ENCODE results near the gene NPM1. TPM values are rescaled to one million over a fixed set of nuclear protein-coding genes. Genes with fewer than 3 reads are reported as not detected.

NPM1 gene
- total RNA-seq, 1 donor, result 1,271 TPM

- no peak for TF ChIP-seq CTCF (IDR thresholded peaks at IDR 0.05; ENCODE audit: extremely low read depth, low read depth, low read length)
- no peak overlapping the region for H3K4me3 ChIP-seq (ENCODE audit: insufficient read depth, low read length)
- no peaks in the 10 kb centered on the region for H3K4me1 ChIP-seq (ENCODE audit: insufficient read depth, low read length)
- H3K4me2 ChIP-seq (ENCODE audit: insufficient read depth, low read length), result no peak overlapping the region
- DNase-seq (ENCODE audit: insufficient read length, low spot score, missing footprints), result no peak
- H3K9me3 ChIP-seq (ENCODE audit: low read depth, low read length), result no peaks in the 10 kb centered on the region
- H3K27ac ChIP-seq (ENCODE audit: low read depth, low read length), result no peak overlapping the region
- no peak overlapping the region for H2AFZ ChIP-seq (ENCODE audit: low read length)
- H3K79me2 ChIP-seq (ENCODE audit: insufficient read depth, low read length), result no peaks in the 10 kb centered on the region
- no peaks in the 10 kb centered on the region for H4K20me1 ChIP-seq (ENCODE audit: insufficient read depth, low read length)
- H3K27me3 ChIP-seq (ENCODE audit: insufficient read depth, low read length), result no peaks in the 10 kb centered on the region
- no peaks in the 10 kb centered on the region for H3K36me3 ChIP-seq (ENCODE audit: insufficient read depth, low read length)
Observed at GRCh38 chr5:171438738-171439137, 51.1 kb downstream of the NPM1 start.

- Histone ChIP-seq H3K4me2 (ENCODE audit: insufficient read depth, low read length) (no peak overlapping the region), H3K4me1 (ENCODE audit: insufficient read depth, low read length) (peaks cover 9% of the 10 kb centered on the region), H3K9me3 (ENCODE audit: low read depth, low read length) (no peaks in the 10 kb centered on the region), H3K79me2 (ENCODE audit: insufficient read depth, low read length) (no peaks in the 10 kb centered on the region), H3K27me3 (ENCODE audit: insufficient read depth, low read length) (no peaks in the 10 kb centered on the region), H4K20me1 (ENCODE audit: insufficient read depth, low read length) (no peaks in the 10 kb centered on the region), H3K27ac (ENCODE audit: low read depth, low read length) (no peak overlapping the region), H3K36me3 (ENCODE audit: insufficient read depth, low read length) (no peaks in the 10 kb centered on the region), H3K4me3 (ENCODE audit: insufficient read depth, low read length) (no peak overlapping the region), H2AFZ (ENCODE audit: low read length) (no peak overlapping the region)
- no peak for TF ChIP-seq CTCF (IDR thresholded peaks at IDR 0.05; ENCODE audit: extremely low read depth, low read depth, low read length)
- no peak for DNase-seq (ENCODE audit: insufficient read length, low spot score, missing footprints)
Observed at GRCh38 chr5:171441246-171441791, 53.7 kb downstream of the NPM1 start.

DNA sequence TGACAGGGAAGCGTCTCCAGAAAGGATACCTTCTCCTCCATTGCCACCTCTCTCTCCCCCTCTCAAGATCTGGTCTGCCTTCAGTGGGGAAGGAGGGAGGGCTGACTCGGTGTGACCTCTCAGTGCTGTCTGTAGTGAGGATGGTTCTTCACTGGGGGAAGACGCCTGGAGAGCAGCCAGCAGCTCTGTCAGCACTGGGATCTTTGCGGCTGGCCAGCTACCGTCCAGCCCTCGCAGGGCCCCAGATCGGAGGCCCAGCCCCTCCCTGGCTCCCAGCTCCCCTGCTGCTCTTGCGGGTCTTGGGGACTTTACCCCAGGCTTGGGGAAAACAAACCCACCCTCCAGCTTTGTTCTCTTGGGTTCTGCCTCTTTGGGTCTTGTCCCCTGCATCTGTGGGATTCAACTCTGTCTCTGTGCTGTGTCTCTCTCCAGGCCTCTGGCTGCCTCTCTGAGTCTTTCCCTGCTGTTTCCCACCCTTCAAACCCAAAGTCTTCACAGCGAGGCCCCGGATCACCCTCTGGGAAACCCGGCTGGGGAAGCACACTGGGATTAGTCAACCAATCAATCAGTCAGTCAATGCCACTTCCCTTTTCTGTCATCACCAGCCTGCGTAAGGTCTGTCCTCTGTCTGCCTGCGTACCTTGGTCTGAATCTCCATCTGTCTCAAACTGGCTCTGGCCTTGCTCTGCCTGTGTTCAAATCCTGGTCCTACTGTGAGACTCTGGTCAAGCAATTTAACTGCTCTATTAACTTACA lies 54.8 kb downstream of the NPM1 start:
- no peak for DNase-seq (ENCODE audit: insufficient read length, low spot score, missing footprints)
- no peak overlapping the region for H3K4me2 ChIP-seq (ENCODE audit: insufficient read depth, low read length)
- H2AFZ ChIP-seq (ENCODE audit: low read length), result no peak overlapping the region
- peaks cover 17% of the 10 kb centered on the region for H3K4me1 ChIP-seq (ENCODE audit: insufficient read depth, low read length)
- no peaks in the 10 kb centered on the region for H3K9me3 ChIP-seq (ENCODE audit: low read depth, low read length)
- H3K27me3 ChIP-seq (ENCODE audit: insufficient read depth, low read length), result no peaks in the 10 kb centered on the region
- no peak overlapping the region for H3K27ac ChIP-seq (ENCODE audit: low read depth, low read length)
- no peak overlapping the region for H3K4me3 ChIP-seq (ENCODE audit: insufficient read depth, low read length)
- H4K20me1 ChIP-seq (ENCODE audit: insufficient read depth, low read length), result no peaks in the 10 kb centered on the region
- no peaks in the 10 kb centered on the region for H3K36me3 ChIP-seq (ENCODE audit: insufficient read depth, low read length)
- TF ChIP-seq CTCF (IDR thresholded peaks at IDR 0.05; ENCODE audit: extremely low read depth, low read depth, low read length), result no peak
- H3K79me2 ChIP-seq (ENCODE audit: insufficient read depth, low read length), result no peaks in the 10 kb centered on the region

DNA sequence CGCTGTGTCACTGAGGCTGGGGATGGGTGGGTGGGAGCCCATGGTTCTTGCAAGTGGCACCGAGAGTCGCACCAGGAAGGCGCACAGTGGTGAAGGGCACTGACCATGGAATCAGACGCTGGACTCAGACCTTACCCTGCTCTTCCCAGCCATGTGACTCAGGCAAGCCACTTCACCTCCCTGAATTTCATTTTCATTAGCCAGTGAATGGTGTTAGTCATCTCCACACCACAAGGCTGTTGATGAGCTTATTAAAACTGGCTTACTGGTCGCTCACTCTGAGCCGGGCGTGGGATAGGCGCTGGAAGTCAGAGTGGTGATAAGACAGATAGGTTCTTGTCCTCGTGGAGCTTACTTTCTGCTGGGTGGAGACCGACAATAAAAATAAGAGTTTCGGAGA lies 56.9 kb downstream of the NPM1 start:
- H3K36me3 ChIP-seq (ENCODE audit: insufficient read depth, low read length), result no peaks in the 10 kb centered on the region
- no peak overlapping the region for H3K27ac ChIP-seq (ENCODE audit: low read depth, low read length)
- DNase-seq (ENCODE audit: insufficient read length, low spot score, missing footprints), result no peak
- H3K27me3 ChIP-seq (ENCODE audit: insufficient read depth, low read length), result no peaks in the 10 kb centered on the region
- H3K4me3 ChIP-seq (ENCODE audit: insufficient read depth, low read length), result no peak overlapping the region
- H3K9me3 ChIP-seq (ENCODE audit: low read depth, low read length), result no peaks in the 10 kb centered on the region
- no peaks in the 10 kb centered on the region for H4K20me1 ChIP-seq (ENCODE audit: insufficient read depth, low read length)
- peaks cover 17% of the 10 kb centered on the region for H3K4me1 ChIP-seq (ENCODE audit: insufficient read depth, low read length)
- H3K79me2 ChIP-seq (ENCODE audit: insufficient read depth, low read length), result no peaks in the 10 kb centered on the region
- no peak for TF ChIP-seq CTCF (IDR thresholded peaks at IDR 0.05; ENCODE audit: extremely low read depth, low read depth, low read length)
- no peak overlapping the region for H3K4me2 ChIP-seq (ENCODE audit: insufficient read depth, low read length)
- H2AFZ ChIP-seq (ENCODE audit: low read length), result no peak overlapping the region
